ENCODE results near the gene KCNJ4. TPM values are rescaled to one million over a fixed set of nuclear protein-coding genes. Genes with fewer than 3 reads are reported as not detected.
A peak's percentile ranks its signal among the peaks of the same experiment; 100 is the strongest.

The KCNJ4 gene
- total and polyA plus RNA-seq, 8 donors, result not detected

GRCh38 chr22:38415046-38415445 lies 40.0 kb downstream of the KCNJ4 start:
- TF ChIP-seq, protein P1, sequence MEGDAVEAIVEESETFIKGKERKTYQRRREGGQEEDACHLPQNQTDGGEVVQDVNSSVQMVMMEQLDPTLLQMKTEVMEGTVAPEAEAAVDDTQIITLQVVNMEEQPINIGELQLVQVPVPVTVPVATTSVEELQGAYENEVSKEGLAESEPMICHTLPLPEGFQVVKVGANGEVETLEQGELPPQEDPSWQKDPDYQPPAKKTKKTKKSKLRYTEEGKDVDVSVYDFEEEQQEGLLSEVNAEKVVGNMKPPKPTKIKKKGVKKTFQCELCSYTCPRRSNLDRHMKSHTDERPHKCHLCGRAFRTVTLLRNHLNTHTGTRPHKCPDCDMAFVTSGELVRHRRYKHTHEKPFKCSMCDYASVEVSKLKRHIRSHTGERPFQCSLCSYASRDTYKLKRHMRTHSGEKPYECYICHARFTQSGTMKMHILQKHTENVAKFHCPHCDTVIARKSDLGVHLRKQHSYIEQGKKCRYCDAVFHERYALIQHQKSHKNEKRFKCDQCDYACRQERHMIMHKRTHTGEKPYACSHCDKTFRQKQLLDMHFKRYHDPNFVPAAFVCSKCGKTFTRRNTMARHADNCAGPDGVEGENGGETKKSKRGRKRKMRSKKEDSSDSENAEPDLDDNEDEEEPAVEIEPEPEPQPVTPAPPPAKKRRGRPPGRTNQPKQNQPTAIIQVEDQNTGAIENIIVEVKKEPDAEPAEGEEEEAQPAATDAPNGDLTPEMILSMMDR (IDR thresholded peaks at IDR 0.05), result no peak
- FAIRE-seq (no peak), DNase-seq (peak in 2 of 6 donors; percentile 22 to 49), ATAC-seq (no peak)
- WGBS, 2 donors, result 79 to 84% methylated on average over 12 of the region's 12 CpGs
- Histone ChIP-seq H3K4me3 (no peak overlapping the region), H3K36me3 (no peaks in the 10 kb centered on the region), H3K27ac (no peak overlapping the region), H3K9me3 (no peaks in the 10 kb centered on the region), H3K4me1 (peaks cover 0 to 4% (median 0%) of the 10 kb centered on the region in 3 donors), H3K27me3 (no peaks in the 10 kb centered on the region)
- intact Hi-C loops (cut with DNase I), result no loop called here

DNA sequence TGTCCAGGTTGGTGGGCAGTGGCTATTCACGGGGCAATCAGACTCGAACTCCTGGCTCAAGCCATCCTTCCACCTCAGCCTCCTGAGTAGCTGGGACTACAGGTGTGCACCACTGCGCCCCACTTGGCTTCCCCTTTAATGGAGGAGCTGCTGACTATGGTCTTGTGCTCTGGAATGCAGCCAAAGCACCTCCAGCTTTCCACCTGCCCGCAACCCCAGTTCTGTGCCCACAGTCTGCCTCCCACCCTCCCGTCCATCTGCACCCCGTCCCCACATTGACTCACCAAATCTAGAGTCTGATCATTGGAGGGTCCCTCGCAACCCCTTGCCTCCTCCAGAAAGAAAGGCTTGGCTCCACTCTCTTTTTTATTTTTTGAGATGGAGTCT lies 41.0 kb downstream of the KCNJ4 start:
- 92 to 94% methylated on average over 7 of the region's 7 CpGs for WGBS, 2 donors
- H3K9me3 ChIP-seq, result no peaks in the 10 kb centered on the region
- FAIRE-seq (no peak), ATAC-seq (no peak), DNase-seq (peak in 3 of 6 donors; percentile 20 to 24 (median 21))
- H3K4me1 ChIP-seq, result peaks cover 0 to 4% (median 0%) of the 10 kb centered on the region in 3 donors
- no peaks in the 10 kb centered on the region for H3K36me3 ChIP-seq
- no peaks in the 10 kb centered on the region for H3K27me3 ChIP-seq
- no peak overlapping the region for H3K4me3 ChIP-seq
- H3K27ac ChIP-seq, result no peak overlapping the region
- intact Hi-C loops (cut with DNase I), result loop anchor here in 1 of 3 donors (5.0 kb wide), 1 partner anchor 158 kb away; the partner anchor contains the start of gene DMC1
- TF ChIP-seq, protein P1 (IDR thresholded peaks at IDR 0.05), result no peak

GRCh38 chr22:38413085-38414008 lies 41.7 kb downstream of the KCNJ4 start:
- DNase-seq, result peak in 4 of 6 donors; percentile 47 to 76 (median 68)
- intact Hi-C loops (cut with DNase I), result loop anchor here in 1 of 3 donors (5.0 kb wide), 1 partner anchor 159 kb away; the partner anchor contains the start of gene DMC1
- TF ChIP-seq, protein P1 (IDR thresholded peaks at IDR 0.05), result no peak
- H3K4me3 ChIP-seq, result peak overlapping the region in 2 of 4 donors; percentile 14 to 44
- peak; percentile 44 to 82 (median 74) for ATAC-seq
- no peak for FAIRE-seq
- no peaks in the 10 kb centered on the region for H3K27me3 ChIP-seq
- H3K36me3 ChIP-seq, result no peaks in the 10 kb centered on the region
- no peak overlapping the region for H3K27ac ChIP-seq
- H3K4me1 ChIP-seq, result peaks cover 0 to 4% (median 0%) of the 10 kb centered on the region in 3 donors
- no peaks in the 10 kb centered on the region for H3K9me3 ChIP-seq
- WGBS, 2 donors, result 29 to 30% methylated on average over 20 of the region's 20 CpGs

DNA sequence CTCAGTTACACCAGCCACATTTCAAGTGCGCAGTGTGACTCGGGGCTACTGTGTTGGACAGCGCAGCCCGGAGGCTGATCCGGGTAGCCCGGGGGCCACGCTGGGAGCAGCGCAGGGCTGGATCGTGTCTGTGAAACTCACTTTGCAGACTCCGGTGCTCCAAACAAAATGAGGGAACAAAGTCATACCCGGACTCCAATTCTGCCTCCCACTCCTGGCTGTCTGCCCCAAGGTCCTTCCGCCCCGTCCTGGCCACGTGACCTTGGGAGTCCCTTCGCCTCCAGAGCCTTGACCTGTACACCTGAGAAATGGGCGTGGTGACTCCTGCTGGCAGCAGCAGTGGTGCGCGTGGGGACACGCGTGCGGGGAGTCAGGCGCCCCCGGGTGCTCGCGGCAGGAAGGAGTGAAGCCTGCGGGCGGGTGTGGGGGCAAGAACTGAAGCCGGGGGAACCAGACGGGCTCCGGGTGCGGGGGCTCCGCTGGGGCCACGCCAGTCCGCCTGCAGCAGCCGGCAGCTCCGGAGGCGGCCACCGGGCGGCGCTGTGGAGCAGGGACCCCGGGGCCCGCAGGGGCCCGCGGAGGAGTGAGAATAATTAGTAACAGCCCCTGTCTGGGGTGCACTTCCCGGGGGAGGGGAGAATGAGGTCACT lies 42.4 kb downstream of the KCNJ4 start:
- Histone ChIP-seq H3K4me1 (peaks cover 0 to 4% (median 0%) of the 10 kb centered on the region in 3 donors), H3K36me3 (no peaks in the 10 kb centered on the region), H3K9me3 (no peaks in the 10 kb centered on the region), H3K27ac (no peak overlapping the region), H3K27me3 (no peaks in the 10 kb centered on the region), H3K4me3 (peak overlapping the region in 2 of 4 donors; percentile 14 to 44)
- intact Hi-C loops (cut with DNase I), result loop anchor here in 1 of 3 donors (5.0 kb wide), 1 partner anchor 160 kb away; the partner anchor contains the start of gene DMC1
- FAIRE-seq (no peak), ATAC-seq (peak; percentile 67 to 83 (median 76)), DNase-seq (peak in 5 of 6 donors; percentile 44 to 79 (median 59))
- 4 to 8% methylated on average over 43 to 45 of the region's 45 CpGs for WGBS, 2 donors
- TF ChIP-seq, protein P1 (IDR thresholded peaks at IDR 0.05), result peak; percentile 64 to 79 (median 70)

Measured in pancreas (tissue), 10 donors.